Panc1 (cell line): ENCODE measurements around the gene LTBP2. TPM values are rescaled to one million over a fixed set of nuclear protein-coding genes. Genes with fewer than 3 reads are reported as not detected.

Experiments used
- ATAC-seq: fragments of 200-7000 bp; cut with Tn5 transposase; 2 replicates; pipeline ENCODE4 v1.9.1; 2020; ENCODE audit warnings: mild to moderate bottlenecking, moderate library complexity
- BruUV-seq: library from RNA; stranded (reverse); fragments of 400-500 nt; replicated peaks from 2 replicates; lab custom pipeline; 2021; lab: Mats Ljungman, UMichigan
- CTCF ChIA-PET: fragments of 300-600 bp; sonication (Branson Sonifier 250); formaldehyde crosslinking; loops from one replicate; lab custom pipeline; 2022; ENCODE audit warnings: antibody characterized with exemption; lab: Charles Lee
- POLR2A ChIA-PET: fragments of 300-600 bp; sonication (Branson Sonifier 250); formaldehyde crosslinking; loops from one replicate; lab custom pipeline; 2022; ENCODE audit warnings: antibody characterized with exemption; lab: Charles Lee
- DNase-seq: peaks from one replicate; pipeline ENCODE4 v3.0.0-alpha.2; 2010; ENCODE audit warnings: low read depth, low spot score
- H3K27ac ChIP-seq: 2 replicates; pipeline ENCODE4 v1.5.1; 2011; ENCODE audit warnings: mild to moderate bottlenecking, low read length, inconsistent platforms
- H3K27me3 ChIP-seq: fragments of 200-500 bp; sonication (Bioruptor generic); 2 replicates; pipeline ENCODE4 v1.6.0; 2014; ENCODE audit warnings: low read length, inconsistent platforms; ENCODE audit not compliant: control insufficient read depth, insufficient read depth
- H3K36me3 ChIP-seq: fragments of 200-500 bp; sonication (Bioruptor generic); 2 replicates; pipeline ENCODE4 v1.5.1; 2014; ENCODE audit warnings: inconsistent platforms, mild to moderate bottlenecking, low read length, moderate library complexity; ENCODE audit not compliant: control insufficient read depth, insufficient read depth
- H3K4me1 ChIP-seq: 2 replicates; pipeline ENCODE4 v1.5.1; 2011; ENCODE audit warnings: inconsistent platforms, mild to moderate bottlenecking, low read length, moderate library complexity; ENCODE audit not compliant: control insufficient read depth, insufficient read depth
- H3K4me3 ChIP-seq, 2 experiments: 2 replicates each; pipeline ENCODE4 v1.5.1; 2011 to 2012; ENCODE audit warnings: low read depth in 2 of 2, low read length in 2 of 2, mild to moderate bottlenecking in 2 of 2, inconsistent platforms in 1 of 2, moderate library complexity in 1 of 2
- H3K9me3 ChIP-seq: fragments of 200-500 bp; sonication (Bioruptor generic); 2 replicates; pipeline ENCODE4 v1.5.1; 2014; ENCODE audit warnings: low read depth, mild to moderate bottlenecking, inconsistent platforms, low read length, moderate library complexity; ENCODE audit not compliant: control insufficient read depth, insufficient read depth
- POLR2AphosphoS5 ChIP-seq: IDR thresholded peaks from 2 replicates; pipeline ENCODE4 v1.6.1; 2012; ENCODE audit warnings: mild to moderate bottlenecking, low read depth, low read length, moderate library complexity
- SIN3A ChIP-seq: IDR thresholded peaks from 2 replicates; pipeline ENCODE4 v1.6.1; 2012; ENCODE audit warnings: low read depth, mild to moderate bottlenecking, low read length, moderate library complexity, borderline replicate concordance; ENCODE audit not compliant: insufficient read depth
- TCF7L2 ChIP-seq: IDR thresholded peaks from 2 replicates; pipeline ENCODE4 v1.6.1; 2011; ENCODE audit warnings: mild to moderate bottlenecking, low read depth, low read length, inconsistent platforms
- in situ Hi-C: cut with HindIII; loops from 2 replicates; pipeline ENCODE4 v1.10.0; 2016; ENCODE audit warnings: low sequenced_read_pairs, low pct_unique_long_range_greater_than_20kb
- intact Hi-C: fragments of 100-400 bp; cut with micrococcal nuclease; formaldehyde crosslinking; loops from one replicate; pipeline ENCODE4 v1.10.0; 2022; ENCODE audit not compliant: unreplicated experiment
- total RNA-seq: library from RNA; stranded (reverse); gene quantifications from one replicate; pipeline ENCODE4 v1.2.1, GENCODE V29; 2021; ENCODE audit not compliant: unreplicated experiment
- TF ChIP-seq, protein P1 (sequence below), 2 experiments: IDR thresholded peaks; 2 replicates each; pipeline ENCODE4 v1.6.1; 2011 to 2012; ENCODE audit warnings: low read depth in 2 of 2, control low read depth in 1 of 2, low read length in 1 of 2, mild to moderate bottlenecking in 1 of 2, moderate library complexity in 1 of 2; ENCODE audit not compliant: insufficient read depth in 1 of 2
- TF ChIP-seq, protein P2 (sequence below): fragments of 450-650 bp; IDR thresholded peaks from 2 replicates; pipeline ENCODE4 v1.5.1; 2017; ENCODE audit warnings: mild to moderate bottlenecking

The LTBP2 gene
- total RNA-seq, 1 experiment from 2014 or later, result 69.8 TPM

DNA sequence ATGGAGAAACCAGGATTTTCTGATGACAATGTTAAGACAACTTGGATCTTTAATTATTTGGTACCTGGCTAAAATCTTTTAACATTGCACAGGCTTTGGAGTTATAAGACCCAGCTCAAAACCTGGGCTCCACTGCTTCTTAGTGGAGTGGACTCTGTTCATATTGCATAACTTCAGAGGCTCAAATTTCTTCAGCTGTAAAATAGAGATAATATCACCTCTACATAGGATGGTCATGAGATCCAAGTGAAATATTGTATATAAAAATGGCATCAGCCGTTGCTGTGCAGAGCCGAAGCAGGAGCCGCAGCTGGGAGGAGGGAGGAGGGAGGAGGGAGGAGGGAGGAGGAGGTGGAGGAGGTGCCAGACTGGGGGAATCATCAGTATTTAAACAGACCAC lies 129.5 kb downstream of the LTBP2 start:
- DNase-seq (no peak), ATAC-seq (no peak)
- in situ Hi-C loops (no loop called here), intact Hi-C loops (no loop called here)
- ChIA-PET CTCF (no interaction called here), POLR2A (no interaction called here)
- Histone ChIP-seq H3K27me3 (no peaks in the 10 kb centered on the region), H3K36me3 (no peaks in the 10 kb centered on the region), H3K4me1 (no peaks in the 10 kb centered on the region), H3K9me3 (no peaks in the 10 kb centered on the region), H3K4me3 (no peak overlapping the region), H3K27ac (no peak overlapping the region)
- BruUV-seq, result no TSS peak
- TF ChIP-seq, protein P1, sequence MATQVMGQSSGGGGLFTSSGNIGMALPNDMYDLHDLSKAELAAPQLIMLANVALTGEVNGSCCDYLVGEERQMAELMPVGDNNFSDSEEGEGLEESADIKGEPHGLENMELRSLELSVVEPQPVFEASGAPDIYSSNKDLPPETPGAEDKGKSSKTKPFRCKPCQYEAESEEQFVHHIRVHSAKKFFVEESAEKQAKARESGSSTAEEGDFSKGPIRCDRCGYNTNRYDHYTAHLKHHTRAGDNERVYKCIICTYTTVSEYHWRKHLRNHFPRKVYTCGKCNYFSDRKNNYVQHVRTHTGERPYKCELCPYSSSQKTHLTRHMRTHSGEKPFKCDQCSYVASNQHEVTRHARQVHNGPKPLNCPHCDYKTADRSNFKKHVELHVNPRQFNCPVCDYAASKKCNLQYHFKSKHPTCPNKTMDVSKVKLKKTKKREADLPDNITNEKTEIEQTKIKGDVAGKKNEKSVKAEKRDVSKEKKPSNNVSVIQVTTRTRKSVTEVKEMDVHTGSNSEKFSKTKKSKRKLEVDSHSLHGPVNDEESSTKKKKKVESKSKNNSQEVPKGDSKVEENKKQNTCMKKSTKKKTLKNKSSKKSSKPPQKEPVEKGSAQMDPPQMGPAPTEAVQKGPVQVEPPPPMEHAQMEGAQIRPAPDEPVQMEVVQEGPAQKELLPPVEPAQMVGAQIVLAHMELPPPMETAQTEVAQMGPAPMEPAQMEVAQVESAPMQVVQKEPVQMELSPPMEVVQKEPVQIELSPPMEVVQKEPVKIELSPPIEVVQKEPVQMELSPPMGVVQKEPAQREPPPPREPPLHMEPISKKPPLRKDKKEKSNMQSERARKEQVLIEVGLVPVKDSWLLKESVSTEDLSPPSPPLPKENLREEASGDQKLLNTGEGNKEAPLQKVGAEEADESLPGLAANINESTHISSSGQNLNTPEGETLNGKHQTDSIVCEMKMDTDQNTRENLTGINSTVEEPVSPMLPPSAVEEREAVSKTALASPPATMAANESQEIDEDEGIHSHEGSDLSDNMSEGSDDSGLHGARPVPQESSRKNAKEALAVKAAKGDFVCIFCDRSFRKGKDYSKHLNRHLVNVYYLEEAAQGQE (IDR thresholded peaks at IDR 0.05; ENCODE audit: insufficient read depth in 1 of 2, low read depth in 2 of 2, low read length in 1 of 2), result no peak
- TF ChIP-seq, protein P2, sequence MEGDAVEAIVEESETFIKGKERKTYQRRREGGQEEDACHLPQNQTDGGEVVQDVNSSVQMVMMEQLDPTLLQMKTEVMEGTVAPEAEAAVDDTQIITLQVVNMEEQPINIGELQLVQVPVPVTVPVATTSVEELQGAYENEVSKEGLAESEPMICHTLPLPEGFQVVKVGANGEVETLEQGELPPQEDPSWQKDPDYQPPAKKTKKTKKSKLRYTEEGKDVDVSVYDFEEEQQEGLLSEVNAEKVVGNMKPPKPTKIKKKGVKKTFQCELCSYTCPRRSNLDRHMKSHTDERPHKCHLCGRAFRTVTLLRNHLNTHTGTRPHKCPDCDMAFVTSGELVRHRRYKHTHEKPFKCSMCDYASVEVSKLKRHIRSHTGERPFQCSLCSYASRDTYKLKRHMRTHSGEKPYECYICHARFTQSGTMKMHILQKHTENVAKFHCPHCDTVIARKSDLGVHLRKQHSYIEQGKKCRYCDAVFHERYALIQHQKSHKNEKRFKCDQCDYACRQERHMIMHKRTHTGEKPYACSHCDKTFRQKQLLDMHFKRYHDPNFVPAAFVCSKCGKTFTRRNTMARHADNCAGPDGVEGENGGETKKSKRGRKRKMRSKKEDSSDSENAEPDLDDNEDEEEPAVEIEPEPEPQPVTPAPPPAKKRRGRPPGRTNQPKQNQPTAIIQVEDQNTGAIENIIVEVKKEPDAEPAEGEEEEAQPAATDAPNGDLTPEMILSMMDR, result no peak

DNA sequence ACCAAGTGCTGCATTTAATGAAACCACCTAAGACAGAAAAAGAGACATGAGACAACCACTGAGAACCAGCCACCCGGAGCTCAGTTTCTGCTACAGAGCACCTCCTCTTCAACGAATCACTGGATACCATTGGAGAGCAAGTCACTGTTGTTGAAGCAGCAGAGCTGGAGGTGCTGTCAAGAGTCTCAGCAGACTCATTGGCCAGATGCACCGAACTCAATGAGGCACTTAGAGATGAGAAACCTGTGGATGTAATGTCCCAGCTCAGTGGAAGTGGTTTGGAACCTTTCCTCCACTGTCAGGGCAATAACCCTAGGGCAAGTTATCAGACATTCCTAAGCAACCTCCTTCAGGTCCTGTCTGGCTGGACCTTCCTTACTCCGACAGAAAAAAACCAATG lies 132.0 kb downstream of the LTBP2 start:
- ChIA-PET CTCF (no interaction called here), POLR2A (no interaction called here)
- no peaks in the 10 kb centered on the region for H3K9me3 ChIP-seq
- H3K36me3 ChIP-seq, result no peaks in the 10 kb centered on the region
- intact Hi-C loops, result no loop called here
- no peak for ATAC-seq
- no TSS peak for BruUV-seq
- TF ChIP-seq SIN3A (no peak), POLR2AphosphoS5 (no peak), TCF7L2 (no peak)
- TF ChIP-seq, protein P2, result no peak
- TF ChIP-seq, protein P1 (IDR thresholded peaks at IDR 0.05; ENCODE audit: insufficient read depth in 1 of 2, low read depth in 2 of 2, low read length in 1 of 2), result no peak
- in situ Hi-C loops, result no loop called here
- H3K27ac ChIP-seq, result no peak overlapping the region
- no peaks in the 10 kb centered on the region for H3K4me1 ChIP-seq
- DNase-seq, result no peak
- no peak overlapping the region for H3K4me3 ChIP-seq
- no peaks in the 10 kb centered on the region for H3K27me3 ChIP-seq
